Esophagus muscularis mucosa (tissue), 4 donors: ENCODE data around the gene USP32.

Experiments used
- CTCF ChIP-seq, 3 experiments: fragments of 200-600 bp in 2 of 3; fragments of 450-650 bp in 1 of 3; sonication (generic) in 2 of 3; IDR thresholded peaks; one replicate each; pipeline ENCODE4 v1.5.1; 2017 to 2019; ENCODE audit warnings: antibody characterized with exemption in 3 of 3, mild to moderate bottlenecking in 2 of 3, moderate library complexity in 1 of 3
- EP300 ChIP-seq: sonication (generic); formaldehyde crosslinking; IDR thresholded peaks from one replicate; pipeline ENCODE4 v1.6.1; 2017; ENCODE audit warnings: antibody characterized with exemption
- POLR2A ChIP-seq: fragments of 450-650 bp; IDR thresholded peaks from one replicate; pipeline ENCODE4 v1.6.1; 2017; ENCODE audit warnings: antibody characterized with exemption, moderate library complexity, mild to moderate bottlenecking, low read depth

DNA sequence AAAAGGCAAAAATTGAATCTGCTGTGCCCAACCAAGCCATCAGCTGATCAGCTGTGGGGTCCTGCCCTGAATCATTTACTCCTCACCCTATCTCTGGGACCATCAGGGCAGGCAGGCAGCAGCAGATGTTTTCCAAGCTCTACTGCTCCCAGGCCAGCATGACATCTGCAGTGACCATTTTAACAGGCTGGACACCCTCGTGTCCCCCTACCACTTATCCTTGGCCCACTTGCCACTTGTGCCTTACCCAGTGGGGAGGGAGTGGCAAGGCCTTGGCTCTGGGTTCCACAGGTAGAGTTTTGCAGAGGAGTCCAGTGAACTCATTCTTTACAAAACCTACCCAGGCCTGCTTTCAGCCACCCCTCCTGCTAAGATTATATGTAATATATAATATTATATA is 254.2 kb downstream of the USP32 start:
- TF ChIP-seq CTCF (IDR thresholded peaks at IDR 0.05) = no peak
- no peak for TF ChIP-seq POLR2A
- TF ChIP-seq EP300 = no peak
